A549 (cell line): ENCODE measurements around the gene GCDH. TPM values are rescaled to one million over a fixed set of nuclear protein-coding genes. Genes with fewer than 3 reads are reported as not detected.

Source experiments
- ATAC-seq, 2 experiments: fragments of 200-7000 bp in 1 of 2; fragments of >200 bp in 1 of 2; cut with Nextera tagmentation in 1 of 2; cut with Tn5 transposase in 1 of 2; 3 replicates each; pipeline versions ENCODE4 v1.8.0 to v1.9.1; 2018 to 2020; ENCODE audit warnings: mild to moderate bottlenecking in 1 of 2, moderate library complexity in 1 of 2
- CTCF ChIA-PET: fragments of 300-600 bp; sonication (Branson Sonifier 250); formaldehyde crosslinking; extraction: SDS; loops from one replicate; lab custom pipeline; 2021; ENCODE audit warnings: antibody characterized with exemption, inconsistent platforms; lab: Yijun Ruan, JAX
- POLR2A ChIA-PET: fragments of 350-600 bp; formaldehyde crosslinking; extraction: SDS; loops from one replicate; lab custom pipeline; 2021; ENCODE audit warnings: antibody characterized with exemption, inconsistent platforms; lab: Yijun Ruan, JAX
- DNase-seq, 2 experiments: peaks; one replicate each; pipeline versions ENCODE4 v3.0.0 to v3.0.0-alpha.2; 2011 to 2016; ENCODE audit warnings: low read depth in 1 of 2, low spot score in 1 of 2
- FAIRE-seq: peaks from 2 replicates; lab custom pipeline; 2011; peaks lifted over from hg19 to GRCh38; lab: Jason Lieb, UNC
- H3K27ac ChIP-seq, 2 experiments: fragments of >200 bp; sonication (Bioruptor Twin); formaldehyde crosslinking; 3 replicates each; pipeline ENCODE4 v1.5.1; 2016 to 2017
- H3K4me1 ChIP-seq: fragments of >200 bp; sonication (Bioruptor Twin); formaldehyde crosslinking; 3 replicates; pipeline ENCODE4 v1.6.1; 2016
- H3K4me2 ChIP-seq: fragments of >200 bp; sonication (Bioruptor Twin); formaldehyde crosslinking; 3 replicates; pipeline ENCODE4 v1.6.1; 2016
- H3K4me3 ChIP-seq: fragments of >200 bp; sonication (Bioruptor Twin); formaldehyde crosslinking; 3 replicates; pipeline ENCODE4 v1.5.1; 2016
- H3K9me3 ChIP-seq: fragments of >200 bp; sonication (Bioruptor Twin); formaldehyde crosslinking; 3 replicates; pipeline ENCODE4 v1.6.1; 2016
- ATOH8 ChIP-seq: fragments of 250-450 bp; sonication (Bioruptor Pico); IDR thresholded peaks from 2 replicates; pipeline ENCODE4 v1.5.0; 2020; ENCODE audit warnings: low read depth, mild to moderate bottlenecking, moderate library complexity
- CBX2 ChIP-seq: fragments of 200-600 bp; sonication (generic); IDR thresholded peaks from 2 replicates; pipeline ENCODE4 v1.6.1; 2016; ENCODE audit warnings: low read depth, mild to moderate bottlenecking, borderline replicate concordance
- CBX8 ChIP-seq: fragments of 200-600 bp; sonication (generic); IDR thresholded peaks from 2 replicates; pipeline ENCODE4 v1.6.1; 2016
- CHD4 ChIP-seq: fragments of 200-600 bp; sonication (generic); IDR thresholded peaks from 2 replicates; pipeline ENCODE4 v1.6.1; 2016; ENCODE audit warnings: antibody characterized with exemption, mild to moderate bottlenecking, borderline replicate concordance
- E2F6 ChIP-seq: IDR thresholded peaks from 2 replicates; pipeline ENCODE4 v1.6.1; 2012; ENCODE audit warnings: low read depth, borderline replicate concordance
- EHF ChIP-seq: fragments of 250-450 bp; sonication (Bioruptor Pico); IDR thresholded peaks from 2 replicates; pipeline ENCODE4 v1.5.0; 2020; ENCODE audit warnings: mild to moderate bottlenecking
- EHMT2 ChIP-seq: fragments of 200-600 bp; sonication (generic); IDR thresholded peaks from 2 replicates; pipeline ENCODE4 v1.6.1; 2016; ENCODE audit warnings: antibody characterized with exemption, low read depth, mild to moderate bottlenecking, moderate library complexity
- ELK1 ChIP-seq: fragments of 150-350 bp; IDR thresholded peaks from 2 replicates; pipeline ENCODE4 v1.6.1; 2014; ENCODE audit warnings: low read depth, mild to moderate bottlenecking, low read length
- GATA3 ChIP-seq: IDR thresholded peaks from 2 replicates; pipeline ENCODE4 v1.6.1; 2012; ENCODE audit warnings: borderline replicate concordance
- HEYL ChIP-seq: fragments of 250-450 bp; sonication (Bioruptor Pico); IDR thresholded peaks from 2 replicates; pipeline ENCODE4 v1.8.0; 2021; ENCODE audit warnings: mild to moderate bottlenecking, moderate library complexity
- HMGXB4 ChIP-seq: fragments of 250-450 bp; sonication (Bioruptor Pico); IDR thresholded peaks from 2 replicates; pipeline ENCODE4 v1.5.0; 2021; ENCODE audit warnings: mild to moderate bottlenecking, moderate library complexity, borderline replicate concordance
- HOXB13 ChIP-seq: fragments of 250-450 bp; sonication (Bioruptor Pico); IDR thresholded peaks from 2 replicates; pipeline ENCODE4 v1.5.0; 2020; ENCODE audit warnings: low read depth, mild to moderate bottlenecking, moderate library complexity
- KDM5A ChIP-seq: fragments of 200-600 bp; sonication (generic); IDR thresholded peaks from 2 replicates; pipeline ENCODE4 v1.6.1; 2016; ENCODE audit warnings: antibody characterized with exemption, mild to moderate bottlenecking
- MAX ChIP-seq: IDR thresholded peaks from 2 replicates; pipeline ENCODE4 v1.6.1; 2012
- PBX3 ChIP-seq: IDR thresholded peaks from 2 replicates; pipeline ENCODE4 v1.6.1; 2012
- PHF8 ChIP-seq: fragments of 200-600 bp; sonication (generic); IDR thresholded peaks from 2 replicates; pipeline ENCODE4 v1.6.1; 2016; ENCODE audit warnings: low read depth, mild to moderate bottlenecking, antibody characterized with exemption, moderate library complexity, borderline replicate concordance
- RCOR1 ChIP-seq: fragments of 150-350 bp; IDR thresholded peaks from 2 replicates; pipeline ENCODE4 v1.6.1; 2014; ENCODE audit warnings: antibody characterized with exemption, low read length, low read depth
- SMC3 ChIP-seq: fragments of >200 bp; sonication (Bioruptor Twin); formaldehyde crosslinking; IDR thresholded peaks from 3 replicates; pipeline ENCODE4 v1.6.1; 2018; ENCODE audit warnings: inconsistent platforms
- SREBF2 ChIP-seq: fragments of 450-650 bp; IDR thresholded peaks from 2 replicates; pipeline ENCODE4 v1.6.1; 2014; ENCODE audit warnings: mild to moderate bottlenecking, moderate library complexity
- TP53 ChIP-seq: fragments of 250-450 bp; sonication (Bioruptor Pico); IDR thresholded peaks from 2 replicates; pipeline ENCODE4 v1.5.0; 2021; ENCODE audit warnings: mild to moderate bottlenecking, moderate library complexity
- ZC3H11A ChIP-seq: fragments of 450-650 bp; IDR thresholded peaks from 2 replicates; pipeline ENCODE4 v1.6.1; 2014; ENCODE audit warnings: antibody characterized with exemption, mild to moderate bottlenecking
- ZNF302 ChIP-seq: fragments of 250-450 bp; sonication (Bioruptor Pico); IDR thresholded peaks from 2 replicates; pipeline ENCODE4 v1.9.0; 2021; ENCODE audit warnings: inconsistent platforms, mild to moderate bottlenecking, moderate library complexity
- WGBS: methylation state at CpG from one replicate; pipeline ENCODE4 v1.1.6; 2017; ENCODE audit errors: missing lambda C conversion rate; 5-methylcytosine and 5-hydroxymethylcytosine counted together
- polyA plus RNA-seq, 4 experiments: library from polyadenylated mRNA; depleted of rRNA in 3 of 4; stranded (reverse); fragments of >200 nt; fragmentation: RNase III in 1 of 4; extraction: RNeasy Plus Mini Kit Qiagen cat#74134 plus additional on column Dnase treatment in 1 of 4; gene quantifications; 2 replicates in 3 of 4; 3 replicates in 1 of 4; pipeline ENCODE4 v1.2.3, GENCODE V29; 2011 to 2017

The GCDH gene
- polyA plus RNA-seq, 2 of the 4 experiments (the other 2 are of a cell fraction), result 8.8 to 15.2 TPM

GRCh38 chr19:12847159-12848139, 43.5 kb upstream of the GCDH start (continued):
- no peak for TF ChIP-seq EHF (CRISPR knock-in tag)

- DNase-seq, result no peak
- Histone ChIP-seq H3K4me2 (no peak overlapping the region), H3K27ac (no peak overlapping the region), H3K4me1 (no peaks in the 10 kb centered on the region), H3K4me3 (no peak overlapping the region), H3K9me3 (no peaks in the 10 kb centered on the region)
- FAIRE-seq, result no peak
- POLR2A ChIA-PET, result no interaction called here
- CTCF ChIA-PET, result interaction anchor here (2.6 kb wide), 1 partner anchor 9 kb away, joined by 17 read pairs; no protein-coding TSS in a partner anchor
- no peak for ATAC-seq
- no peak for TF ChIP-seq ZNF302
- no peak for TF ChIP-seq KDM5A
- TF ChIP-seq ELK1, result no peak
- no peak for TF ChIP-seq HEYL (CRISPR knock-in tag)
- TF ChIP-seq CHD4, result no peak
- TF ChIP-seq E2F6, result no peak
- TF ChIP-seq CBX2, result no peak
- TF ChIP-seq MAX, result no peak
- no peak for TF ChIP-seq EHF (CRISPR knock-in tag)
- no peak for TF ChIP-seq TP53
- no peak for TF ChIP-seq ZC3H11A
- TF ChIP-seq PHF8, result no peak
- TF ChIP-seq RCOR1, result no peak
- no peak for TF ChIP-seq SMC3
- TF ChIP-seq SREBF2, result no peak
- TF ChIP-seq HMGXB4 (CRISPR knock-in tag), result no peak
- WGBS, result 81% methylated on average over 1 of the region's 1 CpG
Measured at GRCh38 chr19:12856653-12857052, 34.3 kb upstream of the GCDH start.

- WGBS, result 90% methylated on average over 33 of the region's 35 CpGs
- ATAC-seq, result no peak
Measured at GRCh38 chr19:12858041-12858928, 32.7 kb upstream of the GCDH start.

More at GRCh38 chr19:12858041-12858928, 32.7 kb upstream of the GCDH start:
- ChIA-PET POLR2A (interaction anchor here (0.6 kb wide), 1 partner anchor 1444 kb away, joined by 3 read pairs; no protein-coding TSS in a partner anchor), CTCF (interaction anchor here (0.6 to 2.6 kb wide), 3 partner anchors 11 to 101 kb away, joined by 4 to 17 read pairs (median 4); no protein-coding TSS in a partner anchor)
- Histone ChIP-seq H3K4me3 (no peak overlapping the region), H3K9me3 (no peaks in the 10 kb centered on the region), H3K27ac (no peak overlapping the region), H3K4me1 (no peaks in the 10 kb centered on the region), H3K4me2 (no peak overlapping the region)
- no peak for TF ChIP-seq ATOH8 (CRISPR knock-in tag)
- no peak for TF ChIP-seq CBX8
- TF ChIP-seq GATA3, result no peak
- TF ChIP-seq SREBF2, result no peak
- no peak for TF ChIP-seq PBX3
- no peak for TF ChIP-seq HOXB13 (CRISPR knock-in tag)
- no peak for TF ChIP-seq EHMT2
- no peak for TF ChIP-seq KDM5A
- no peak for TF ChIP-seq E2F6
- TF ChIP-seq TP53, result no peak
- no peak for FAIRE-seq
- DNase-seq, result no peak
